Spleen (tissue), 11 donors: ENCODE data around the gene ABTB2. TPM values are rescaled to one million over a fixed set of nuclear protein-coding genes. Genes with fewer than 3 reads are reported as not detected.

Experiments
- DNase-seq: peaks from one replicate; pipeline ENCODE4 v3.0.0-alpha.2; 2020
- H3K27ac ChIP-seq, 8 donors: fragments of 200-600 bp; sonication (generic) in 7 of 8; 1 replicate in 4 of 8; 2 replicates in 4 of 8; pipeline versions ENCODE4 v1.5.0 to v1.8.0; 2016 to 2021; ENCODE audit warnings: inconsistent platforms in 4 of 8, mild to moderate bottlenecking in 4 of 8, moderate library complexity in 1 of 8
- H3K27me3 ChIP-seq, 7 donors: fragments of 200-600 bp; sonication (generic) in 6 of 7; replicated peaks in 1 of 7; 1 replicate in 4 of 7; 2 replicates in 3 of 7; pipeline versions ENCODE4 v1.5.0 to v1.8.0; 2016 to 2021; ENCODE audit warnings: inconsistent platforms in 3 of 7, mild to moderate bottlenecking in 1 of 7
- H3K36me3 ChIP-seq, 6 donors: fragments of 200-600 bp; sonication (generic) in 5 of 6; 1 replicate in 4 of 6; 2 replicates in 2 of 6; pipeline versions ENCODE4 v1.5.0 to v1.8.0; 2016 to 2021; ENCODE audit warnings: inconsistent platforms in 2 of 6
- H3K4me1 ChIP-seq, 6 donors: fragments of 200-600 bp; sonication (generic) in 5 of 6; 1 replicate in 3 of 6; 2 replicates in 3 of 6; pipeline versions ENCODE4 v1.5.0 to v1.8.0; 2016 to 2021; ENCODE audit warnings: inconsistent platforms in 3 of 6
- H3K4me3 ChIP-seq, 8 donors: fragments of 200-600 bp; sonication (generic) in 7 of 8; 1 replicate in 4 of 8; 2 replicates in 4 of 8; pipeline versions ENCODE4 v1.5.0 to v1.8.0; 2016 to 2021; ENCODE audit warnings: inconsistent platforms in 4 of 8, mild to moderate bottlenecking in 4 of 8, moderate library complexity in 2 of 8
- H3K9me3 ChIP-seq, 8 donors: fragments of 200-600 bp; sonication (generic) in 7 of 8; 1 replicate in 4 of 8; 2 replicates in 4 of 8; pipeline versions ENCODE4 v1.5.0 to v1.8.0; 2016 to 2021; ENCODE audit warnings: inconsistent platforms in 4 of 8
- CTCF ChIP-seq, 11 experiments: fragments of 200-600 bp in 7 of 11; fragments of 450-650 bp in 4 of 11; sonication (generic) in 4 of 11; IDR thresholded peaks in 8 of 11; conservative IDR thresholded peaks in 3 of 11; 1 replicate in 7 of 11; 2 replicates in 4 of 11; pipeline versions ENCODE4 v1.4.0 to v1.8.0; 2016 to 2021; ENCODE audit warnings: antibody characterized with exemption in 11 of 11, inconsistent platforms in 4 of 11, mild to moderate bottlenecking in 1 of 11
- POLR2A ChIP-seq, 3 donors: fragments of 450-650 bp; IDR thresholded peaks; one replicate each; pipeline ENCODE4 v1.5.1; 2017; ENCODE audit warnings: antibody characterized with exemption in 3 of 3, mild to moderate bottlenecking in 1 of 3
- POLR2AphosphoS5 ChIP-seq, 3 donors: sonication (generic); formaldehyde crosslinking; IDR thresholded peaks; one replicate each; pipeline ENCODE4 v1.5.1; 2017; ENCODE audit warnings: antibody characterized with exemption in 3 of 3
- WGBS, 5 donors: extraction: QIAGEN DNeasy Blood & Tissue Kit in 3 of 5; methylation state at CpG; one replicate each; pipeline versions ENCODE4 v1.1.5 to v1.1.7; 2013 to 2018; 5-methylcytosine and 5-hydroxymethylcytosine counted together
- intact Hi-C: fragments of 100-400 bp; cut with DNase I; formaldehyde crosslinking; loops from one replicate; pipeline ENCODE4 v1.15.0; 2023; ENCODE audit warnings: low total_unique reads
- polyA plus RNA-seq, 3 donors: library from polyadenylated mRNA; stranded (reverse); fragments of 200-250 nt; gene quantifications; one replicate each; pipeline ENCODE4 v1.2.1, GENCODE V29; 2013
- total RNA-seq, 7 donors: library from RNA; depleted of rRNA in 3 of 7; stranded (reverse); fragments of >200 nt in 3 of 7; fragmentation: NEBNext Ultra II Directional in 4 of 7; extraction: Animal tissue kit (Norgen Biotek cat#: 25700) in 4 of 7; gene quantifications; one replicate each; pipeline versions ENCODE4 v1.1.0 to v1.2.1, GENCODE V29; 2016 to 2021
- donor health status: healthy with polysubstance abuse.
- donor health status: DM: no; HTN: no; CAD: no; lungs with moderate emphysema.
- donor health status: DM: no; HTN: no; CAD: no.
- donor health status: Bipolar disorder and iron deficiency.
- donor health status: healthy.
- donor health status: DM: no; HTN: no; CAD: no.
- donor health status: DM: yes; HTN: yes; CAD: no.

ABTB2 gene
- total and polyA plus RNA-seq, 10 donors = 0.41 to 2.9 (median 1.7) TPM

GRCh38 chr11:34162856-34163255 lies 195.0 kb downstream of the ABTB2 start:
- Histone ChIP-seq H3K36me3 (peaks cover 0 to 33% (median 0%) of the 10 kb centered on the region in 6 donors), H3K27ac (no peak overlapping the region), H3K4me1 (no peaks in the 10 kb centered on the region), H3K27me3 (peaks cover 0 to 6% (median 0%) of the 10 kb centered on the region in 7 donors), H3K9me3 (no peaks in the 10 kb centered on the region), H3K4me3 (no peak overlapping the region)
- TF ChIP-seq POLR2AphosphoS5 (IDR thresholded peaks at IDR 0.05) = no peak
- TF ChIP-seq POLR2A (IDR thresholded peaks at IDR 0.05) = no peak
- TF ChIP-seq CTCF (IDR thresholded peaks at IDR 0.05 in 8 of 11, conservative IDR thresholded peaks at IDR 0.05 in 3 of 11) = no peak
- intact Hi-C loops = no loop called here
- 90 to 100% (median 95%) methylated on average over 3 to 7 of the region's 7 CpGs for WGBS, 5 donors
- DNase-seq = no peak

- DNase-seq = no peak
- H3K36me3 ChIP-seq = peaks cover 0 to 37% (median 0%) of the 10 kb centered on the region in 6 donors
- H3K27ac ChIP-seq = no peak overlapping the region
- no peak for TF ChIP-seq POLR2A (IDR thresholded peaks at IDR 0.05)
- no peak for TF ChIP-seq POLR2AphosphoS5 (IDR thresholded peaks at IDR 0.05)
- no peak for TF ChIP-seq CTCF (IDR thresholded peaks at IDR 0.05 in 8 of 11, conservative IDR thresholded peaks at IDR 0.05 in 3 of 11)
- H3K9me3 ChIP-seq = no peaks in the 10 kb centered on the region
- H3K4me1 ChIP-seq = no peaks in the 10 kb centered on the region
- H3K27me3 ChIP-seq = peaks cover 0 to 6% (median 0%) of the 10 kb centered on the region in 7 donors
- no peak overlapping the region for H3K4me3 ChIP-seq
- intact Hi-C loops = no loop called here
- 90 to 97% (median 93%) methylated on average over 3 to 17 of the region's 17 CpGs for WGBS, 5 donors
These were observed 195.4 kb downstream of the ABTB2 start for GRCh38 chr11:34162493-34162820.

- Histone ChIP-seq H3K27me3 (peaks cover 0 to 6% (median 0%) of the 10 kb centered on the region in 7 donors), H3K36me3 (peaks cover 0 to 42% (median 0%) of the 10 kb centered on the region in 6 donors), H3K4me1 (no peaks in the 10 kb centered on the region), H3K9me3 (no peaks in the 10 kb centered on the region), H3K4me3 (no peak overlapping the region), H3K27ac (no peak overlapping the region)
- TF ChIP-seq POLR2A (IDR thresholded peaks at IDR 0.05) = no peak
- no peak for TF ChIP-seq CTCF (IDR thresholded peaks at IDR 0.05 in 8 of 11, conservative IDR thresholded peaks at IDR 0.05 in 3 of 11)
- TF ChIP-seq POLR2AphosphoS5 (IDR thresholded peaks at IDR 0.05) = no peak
- intact Hi-C loops = no loop called here
- no peak for DNase-seq
- 82 to 89% (median 85%) methylated on average over 17 to 18 of the region's 18 CpGs for whole genome bisulfite sequencing, 5 donors
These were observed 195.9 kb downstream of the ABTB2 start for GRCh38 chr11:34161812-34162492.

- no peaks in the 10 kb centered on the region for H3K4me1 ChIP-seq
- peaks cover 0 to 45% (median 0%) of the 10 kb centered on the region in 6 donors for H3K36me3 ChIP-seq
- no peak overlapping the region for H3K27ac ChIP-seq
- intact Hi-C loops = no loop called here
- DNase-seq = no peak
- peaks cover 0 to 6% (median 0%) of the 10 kb centered on the region in 7 donors for H3K27me3 ChIP-seq
- TF ChIP-seq CTCF (IDR thresholded peaks at IDR 0.05 in 8 of 11, conservative IDR thresholded peaks at IDR 0.05 in 3 of 11) = no peak
- TF ChIP-seq POLR2AphosphoS5 (IDR thresholded peaks at IDR 0.05) = no peak
- no peak for TF ChIP-seq POLR2A (IDR thresholded peaks at IDR 0.05)
- H3K4me3 ChIP-seq = no peak overlapping the region
- WGBS, 5 donors = 88 to 94% (median 91%) methylated on average over 6 of the region's 6 CpGs
- H3K9me3 ChIP-seq = no peaks in the 10 kb centered on the region
These were observed 196.4 kb downstream of the ABTB2 start for GRCh38 chr11:34161361-34161760.
